Activated naive CD8-positive, alpha-beta T cell treated with anti-CD3 and anti-CD28 coated beads, Interleukin-2, amount 50 U/mL, for 24 hours (primary cell): Measurements from ENCODE around the gene PCNX2.

ENCODE experiments used
- ATAC-seq: fragments of 150-1000 bp; cut with Tn5 transposase; one replicate; pipeline ENCODE4 v1.10.0; 2021
- DNase-seq: peaks from one replicate; pipeline ENCODE4 v3.0.0; 2021
- H3K27ac Mint-ChIP-seq: one replicate; pipeline ENCODE4 v1.8.0; 2021; ENCODE audit warnings: mild to moderate bottlenecking, mixed read lengths
- H3K27me3 Mint-ChIP-seq: one replicate; pipeline ENCODE4 v1.8.0; 2021; ENCODE audit warnings: mixed read lengths
- H3K36me3 Mint-ChIP-seq: one replicate; pipeline ENCODE4 v1.8.0; 2021; ENCODE audit warnings: low read depth, mixed read lengths
- H3K4me1 Mint-ChIP-seq: one replicate; pipeline ENCODE4 v1.8.0; 2021; ENCODE audit warnings: mixed read lengths
- H3K4me3 Mint-ChIP-seq: one replicate; pipeline ENCODE4 v1.8.0; 2021; ENCODE audit warnings: mild to moderate bottlenecking, moderate library complexity, mixed read lengths
- H3K9me3 Mint-ChIP-seq: one replicate; pipeline ENCODE4 v1.8.0; 2021; ENCODE audit warnings: mixed read lengths

PCNX2 gene

GRCh38 chr1:233057836-233058235 lies 237.7 kb downstream of the PCNX2 start:
- no peak for DNase-seq
- Mint-ChIP-seq H3K4me1 (no peaks in the 10 kb centered on the region), H3K4me3 (no peak overlapping the region), H3K36me3 (peaks cover 16% of the 10 kb centered on the region), H3K27ac (no peak overlapping the region), H3K27me3 (no peaks in the 10 kb centered on the region), H3K9me3 (no peaks in the 10 kb centered on the region)
- no peak for ATAC-seq

- ATAC-seq (no peak), DNase-seq (no peak)
- Mint-ChIP-seq H3K27me3 (no peaks in the 10 kb centered on the region), H3K4me1 (no peaks in the 10 kb centered on the region), H3K9me3 (no peaks in the 10 kb centered on the region), H3K27ac (no peak overlapping the region), H3K4me3 (no peak overlapping the region), H3K36me3 (peaks cover 25% of the 10 kb centered on the region)
Measured at GRCh38 chr1:233055879-233056641, 239.5 kb downstream of the PCNX2 start.

- no peak for DNase-seq
- H3K36me3 Mint-ChIP-seq: peaks cover 34% of the 10 kb centered on the region
Measured at GRCh38 chr1:233045588-233045987, 249.9 kb downstream of the PCNX2 start.

GRCh38 chr1:233042834-233043233 lies 252.7 kb downstream of the PCNX2 start:
- H3K4me3 Mint-ChIP-seq: no peak overlapping the region
- no peak overlapping the region for H3K27ac Mint-ChIP-seq
- peaks cover 13% of the 10 kb centered on the region for H3K36me3 Mint-ChIP-seq
- H3K4me1 Mint-ChIP-seq: no peaks in the 10 kb centered on the region
- DNase-seq: no peak
- no peaks in the 10 kb centered on the region for H3K9me3 Mint-ChIP-seq
- ATAC-seq: no peak
- no peaks in the 10 kb centered on the region for H3K27me3 Mint-ChIP-seq

More at GRCh38 chr1:233045588-233045987, 249.9 kb downstream of the PCNX2 start:
- H3K4me1 Mint-ChIP-seq: no peaks in the 10 kb centered on the region
- ATAC-seq: no peak
- H3K27ac Mint-ChIP-seq: no peak overlapping the region
- H3K9me3 Mint-ChIP-seq: peaks cover 7% of the 10 kb centered on the region
- no peaks in the 10 kb centered on the region for H3K27me3 Mint-ChIP-seq
- no peak overlapping the region for H3K4me3 Mint-ChIP-seq

- H3K27ac Mint-ChIP-seq: no peak overlapping the region
- no peaks in the 10 kb centered on the region for H3K4me1 Mint-ChIP-seq
- peaks cover 3% of the 10 kb centered on the region for H3K36me3 Mint-ChIP-seq
- DNase-seq (no peak), ATAC-seq (no peak)
- no peaks in the 10 kb centered on the region for H3K9me3 Mint-ChIP-seq
- H3K4me3 Mint-ChIP-seq: no peak overlapping the region
- no peaks in the 10 kb centered on the region for H3K27me3 Mint-ChIP-seq
Measured at GRCh38 chr1:233040494-233040893, 255.0 kb downstream of the PCNX2 start.

- ATAC-seq (no peak), DNase-seq (no peak)
- H3K9me3 Mint-ChIP-seq: no peaks in the 10 kb centered on the region
- H3K27ac Mint-ChIP-seq: no peak overlapping the region
- H3K27me3 Mint-ChIP-seq: no peaks in the 10 kb centered on the region
- H3K4me3 Mint-ChIP-seq: no peak overlapping the region
- H3K36me3 Mint-ChIP-seq: peaks cover 3% of the 10 kb centered on the region
- no peaks in the 10 kb centered on the region for H3K4me1 Mint-ChIP-seq
Measured at GRCh38 chr1:233038581-233038980, 256.9 kb downstream of the PCNX2 start.

- Mint-ChIP-seq H3K27ac (no peak overlapping the region), H3K4me3 (no peak overlapping the region), H3K4me1 (peaks cover 7% of the 10 kb centered on the region), H3K9me3 (no peaks in the 10 kb centered on the region), H3K27me3 (no peaks in the 10 kb centered on the region), H3K36me3 (peaks cover 3% of the 10 kb centered on the region)
- DNase-seq: no peak
- ATAC-seq: no peak
Measured at GRCh38 chr1:233037843-233038242, 257.7 kb downstream of the PCNX2 start.

- Mint-ChIP-seq H3K9me3 (no peaks in the 10 kb centered on the region), H3K4me1 (peaks cover 13% of the 10 kb centered on the region), H3K4me3 (no peak overlapping the region), H3K27ac (peak overlapping the region; percentile 12), H3K27me3 (no peaks in the 10 kb centered on the region), H3K36me3 (peaks cover 6% of the 10 kb centered on the region)
- DNase-seq: no peak
- no peak for ATAC-seq
Measured at GRCh38 chr1:233034836-233035235, 260.7 kb downstream of the PCNX2 start.

- H3K9me3 Mint-ChIP-seq: no peaks in the 10 kb centered on the region
- H3K4me1 Mint-ChIP-seq: peaks cover 13% of the 10 kb centered on the region
- ATAC-seq: no peak
- H3K36me3 Mint-ChIP-seq: peaks cover 6% of the 10 kb centered on the region
- DNase-seq: no peak
- H3K4me3 Mint-ChIP-seq: no peak overlapping the region
- no peak overlapping the region for H3K27ac Mint-ChIP-seq
- H3K27me3 Mint-ChIP-seq: no peaks in the 10 kb centered on the region
Measured at GRCh38 chr1:233033361-233033760, 262.2 kb downstream of the PCNX2 start.

GRCh38 chr1:233032916-233033315 lies 262.6 kb downstream of the PCNX2 start:
- ATAC-seq (peak; percentile 73), DNase-seq (peak; percentile 38)
- Mint-ChIP-seq H3K4me1 (peaks cover 13% of the 10 kb centered on the region), H3K27me3 (no peaks in the 10 kb centered on the region), H3K4me3 (no peak overlapping the region), H3K36me3 (peaks cover 6% of the 10 kb centered on the region), H3K27ac (no peak overlapping the region), H3K9me3 (no peaks in the 10 kb centered on the region)

GRCh38 chr1:233031521-233031920 lies 264.0 kb downstream of the PCNX2 start:
- H3K4me1 Mint-ChIP-seq: peaks cover 13% of the 10 kb centered on the region
- ATAC-seq (no peak), DNase-seq (no peak)
- peaks cover 6% of the 10 kb centered on the region for H3K36me3 Mint-ChIP-seq
- no peak overlapping the region for H3K27ac Mint-ChIP-seq
- H3K4me3 Mint-ChIP-seq: no peak overlapping the region
- H3K9me3 Mint-ChIP-seq: no peaks in the 10 kb centered on the region
- H3K27me3 Mint-ChIP-seq: no peaks in the 10 kb centered on the region

GRCh38 chr1:233027046-233027445 lies 268.5 kb downstream of the PCNX2 start:
- no peaks in the 10 kb centered on the region for H3K27me3 Mint-ChIP-seq
- ATAC-seq (no peak), DNase-seq (no peak)
- no peaks in the 10 kb centered on the region for H3K4me1 Mint-ChIP-seq
- H3K36me3 Mint-ChIP-seq: peaks cover 12% of the 10 kb centered on the region
- H3K4me3 Mint-ChIP-seq: no peak overlapping the region
- H3K27ac Mint-ChIP-seq: no peak overlapping the region
- H3K9me3 Mint-ChIP-seq: no peaks in the 10 kb centered on the region

GRCh38 chr1:233025567-233025966 lies 270.0 kb downstream of the PCNX2 start:
- no peaks in the 10 kb centered on the region for H3K9me3 Mint-ChIP-seq
- H3K4me1 Mint-ChIP-seq: no peaks in the 10 kb centered on the region
- H3K27me3 Mint-ChIP-seq: no peaks in the 10 kb centered on the region
- DNase-seq (no peak), ATAC-seq (no peak)
- H3K27ac Mint-ChIP-seq: no peak overlapping the region
- H3K4me3 Mint-ChIP-seq: no peak overlapping the region
- peaks cover 12% of the 10 kb centered on the region for H3K36me3 Mint-ChIP-seq

- no peak overlapping the region for H3K4me3 Mint-ChIP-seq
- H3K27me3 Mint-ChIP-seq: no peaks in the 10 kb centered on the region
- ATAC-seq (no peak), DNase-seq (peak; percentile 6)
- no peaks in the 10 kb centered on the region for H3K4me1 Mint-ChIP-seq
- H3K9me3 Mint-ChIP-seq: no peaks in the 10 kb centered on the region
- H3K27ac Mint-ChIP-seq: no peak overlapping the region
- peaks cover 14% of the 10 kb centered on the region for H3K36me3 Mint-ChIP-seq
Measured at GRCh38 chr1:233025157-233025556, 270.4 kb downstream of the PCNX2 start.

GRCh38 chr1:233024199-233024598 lies 271.3 kb downstream of the PCNX2 start:
- DNase-seq (no peak), ATAC-seq (no peak)
- H3K4me1 Mint-ChIP-seq: no peaks in the 10 kb centered on the region

GRCh38 chr1:233022246-233022645 lies 273.3 kb downstream of the PCNX2 start:
- H3K36me3 Mint-ChIP-seq: peaks cover 14% of the 10 kb centered on the region
- H3K4me3 Mint-ChIP-seq: no peak overlapping the region
- H3K27ac Mint-ChIP-seq: no peak overlapping the region
- no peaks in the 10 kb centered on the region for H3K9me3 Mint-ChIP-seq
- DNase-seq (no peak), ATAC-seq (no peak)
- H3K27me3 Mint-ChIP-seq: no peaks in the 10 kb centered on the region
- no peaks in the 10 kb centered on the region for H3K4me1 Mint-ChIP-seq

More at GRCh38 chr1:233024199-233024598, 271.3 kb downstream of the PCNX2 start:
- Mint-ChIP-seq H3K36me3 (peaks cover 14% of the 10 kb centered on the region), H3K9me3 (no peaks in the 10 kb centered on the region), H3K27me3 (no peaks in the 10 kb centered on the region), H3K4me3 (no peak overlapping the region), H3K27ac (no peak overlapping the region)
